Measurements from ENCODE around the gene INTS3.

GRCh38 chr1:153816283-153816889 lies 88.5 kb downstream of the INTS3 start:
- TF ChIP-seq POLR2A (IDR thresholded peaks at IDR 0.05; ENCODE audit: low read length) (no peak), GATA1 (IDR thresholded peaks at IDR 0.05; ENCODE audit: low read depth, low read length) (no peak)
